ENCODE measurements around the gene ALKBH6.

DNA sequence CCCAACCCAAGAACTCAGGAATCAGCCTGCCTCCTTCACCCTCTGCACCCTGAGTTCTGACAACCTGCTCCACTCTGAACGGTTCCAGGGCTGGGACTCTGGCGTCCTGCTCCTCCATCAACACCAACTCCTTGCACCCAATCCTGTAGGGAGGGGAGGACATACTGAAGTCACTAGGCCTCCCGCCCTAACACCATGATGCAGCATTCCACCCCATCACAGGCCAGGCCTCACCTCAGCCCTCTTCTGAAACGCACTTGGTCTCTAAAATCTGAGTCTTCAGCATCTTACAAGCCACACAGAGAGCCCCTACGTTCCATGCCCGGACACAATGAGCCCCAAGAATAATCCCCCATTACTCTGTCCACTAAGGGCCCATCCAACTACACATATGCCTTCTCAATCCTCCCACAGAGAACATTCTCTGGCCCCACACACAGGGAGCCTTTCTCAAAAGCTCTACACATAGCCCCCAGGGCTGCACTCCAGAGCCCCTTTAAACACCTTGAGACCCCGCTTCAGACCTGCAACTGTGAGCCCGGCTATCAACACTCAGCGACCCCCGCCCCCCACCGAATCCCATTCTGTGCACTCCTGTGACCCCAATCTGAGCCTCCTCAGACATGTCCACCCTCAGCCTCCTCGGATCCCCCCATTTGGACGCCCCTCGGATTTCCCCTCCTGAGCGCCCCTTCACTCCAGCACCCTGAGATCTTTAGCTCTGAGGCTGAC, 567 bp downstream of the ALKBH6 start:
- TF ChIP-seq USF1 (IDR thresholded peaks at IDR 0.05; ENCODE audit: borderline replicate concordance, extremely low read length, insufficient read depth, low read depth, low read length) (no peak), FOXK2 (IDR thresholded peaks at IDR 0.05) (no peak)
- TF ChIP-seq, protein P1, sequence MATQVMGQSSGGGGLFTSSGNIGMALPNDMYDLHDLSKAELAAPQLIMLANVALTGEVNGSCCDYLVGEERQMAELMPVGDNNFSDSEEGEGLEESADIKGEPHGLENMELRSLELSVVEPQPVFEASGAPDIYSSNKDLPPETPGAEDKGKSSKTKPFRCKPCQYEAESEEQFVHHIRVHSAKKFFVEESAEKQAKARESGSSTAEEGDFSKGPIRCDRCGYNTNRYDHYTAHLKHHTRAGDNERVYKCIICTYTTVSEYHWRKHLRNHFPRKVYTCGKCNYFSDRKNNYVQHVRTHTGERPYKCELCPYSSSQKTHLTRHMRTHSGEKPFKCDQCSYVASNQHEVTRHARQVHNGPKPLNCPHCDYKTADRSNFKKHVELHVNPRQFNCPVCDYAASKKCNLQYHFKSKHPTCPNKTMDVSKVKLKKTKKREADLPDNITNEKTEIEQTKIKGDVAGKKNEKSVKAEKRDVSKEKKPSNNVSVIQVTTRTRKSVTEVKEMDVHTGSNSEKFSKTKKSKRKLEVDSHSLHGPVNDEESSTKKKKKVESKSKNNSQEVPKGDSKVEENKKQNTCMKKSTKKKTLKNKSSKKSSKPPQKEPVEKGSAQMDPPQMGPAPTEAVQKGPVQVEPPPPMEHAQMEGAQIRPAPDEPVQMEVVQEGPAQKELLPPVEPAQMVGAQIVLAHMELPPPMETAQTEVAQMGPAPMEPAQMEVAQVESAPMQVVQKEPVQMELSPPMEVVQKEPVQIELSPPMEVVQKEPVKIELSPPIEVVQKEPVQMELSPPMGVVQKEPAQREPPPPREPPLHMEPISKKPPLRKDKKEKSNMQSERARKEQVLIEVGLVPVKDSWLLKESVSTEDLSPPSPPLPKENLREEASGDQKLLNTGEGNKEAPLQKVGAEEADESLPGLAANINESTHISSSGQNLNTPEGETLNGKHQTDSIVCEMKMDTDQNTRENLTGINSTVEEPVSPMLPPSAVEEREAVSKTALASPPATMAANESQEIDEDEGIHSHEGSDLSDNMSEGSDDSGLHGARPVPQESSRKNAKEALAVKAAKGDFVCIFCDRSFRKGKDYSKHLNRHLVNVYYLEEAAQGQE (IDR thresholded peaks at IDR 0.05; ENCODE audit: low read depth, low read length): no peak
